ENCODE results near the gene ROBO3.

The ROBO3 gene

DNA sequence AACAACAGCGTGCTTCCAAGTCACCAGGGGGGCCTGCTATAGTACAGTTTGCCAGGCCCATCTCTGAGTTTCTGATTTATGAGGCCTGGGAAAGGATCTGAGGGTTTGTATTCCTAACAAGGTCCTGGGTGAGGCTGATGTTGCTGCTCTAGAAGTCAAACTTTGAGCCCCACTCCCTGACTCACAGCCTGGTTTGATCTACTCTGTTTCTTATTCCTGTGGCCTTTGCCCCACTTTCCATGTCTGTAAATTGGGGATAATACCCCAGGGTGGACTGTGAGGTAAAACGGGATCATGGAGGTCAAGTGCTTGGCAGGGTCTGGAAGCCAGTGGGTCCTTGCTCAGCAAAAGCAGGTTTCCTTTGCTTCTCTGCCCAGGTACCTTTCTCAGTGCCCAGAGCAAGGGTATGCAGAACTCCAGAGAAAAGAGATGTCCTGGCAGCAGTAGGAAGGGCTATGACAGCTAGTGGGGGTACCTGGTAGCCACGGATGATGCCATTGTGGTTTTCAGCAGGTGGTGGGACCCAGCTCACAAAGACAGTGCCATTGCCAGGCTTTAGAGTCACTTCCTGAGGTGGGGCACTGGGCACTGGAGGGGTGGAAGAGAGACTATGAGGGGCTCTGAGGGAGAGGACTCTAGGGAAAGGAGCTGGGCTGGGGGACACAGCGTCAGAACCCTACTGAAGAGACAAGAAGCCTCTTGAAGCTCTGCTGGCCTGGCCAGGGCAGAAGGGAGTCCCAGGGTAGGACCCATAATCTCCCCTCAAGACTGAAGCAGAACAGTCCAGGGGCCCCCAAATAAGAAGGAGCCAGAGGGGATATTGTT, 29.6 kb downstream of the ROBO3 start:
- Histone ChIP-seq H3K4me3 (ENCODE audit: low read depth in 1 of 2, low read length in 2 of 2) (no peak overlapping the region), H3K27me3 (ENCODE audit: insufficient read depth, low read length, poor library complexity) (peaks cover 16% of the 10 kb centered on the region), H3K9me3 (ENCODE audit: insufficient read depth, low read length, severe bottlenecking) (no peaks in the 10 kb centered on the region), H4K20me1 (ENCODE audit: insufficient read depth, low read length) (no peaks in the 10 kb centered on the region), H3K27ac (ENCODE audit: low read length) (no peak overlapping the region), H3K4me1 (ENCODE audit: insufficient read depth, low read length) (no peaks in the 10 kb centered on the region), H3K4me2 (ENCODE audit: insufficient read depth, low read length) (no peak overlapping the region), H3K9ac (ENCODE audit: low read depth, low read length) (no peak overlapping the region), H2AFZ (ENCODE audit: low read depth, low read length) (no peak overlapping the region), H3K79me2 (ENCODE audit: insufficient read depth, low read length) (no peaks in the 10 kb centered on the region), H3K36me3 (ENCODE audit: insufficient read depth, low read length) (no peaks in the 10 kb centered on the region)
- no peak for ATAC-seq (ENCODE audit: insufficient read depth, low read depth)
- DNase-seq = no peak
- TF ChIP-seq CTCF (IDR thresholded peaks at IDR 0.05; ENCODE audit: borderline replicate concordance, extremely low read depth, low read length, poor library complexity, severe bottlenecking) (no peak), EZH2 (IDR thresholded peaks at IDR 0.05; ENCODE audit: borderline replicate concordance, low read depth, low read length, severe bottlenecking) (no peak)

- Histone ChIP-seq H3K4me2 (ENCODE audit: insufficient read depth, low read length) (no peak overlapping the region), H3K27me3 (ENCODE audit: insufficient read depth, low read length, poor library complexity) (peaks cover 21% of the 10 kb centered on the region), H3K4me3 (ENCODE audit: low read depth in 1 of 2, low read length in 2 of 2) (no peak overlapping the region), H3K9ac (ENCODE audit: low read depth, low read length) (no peak overlapping the region), H3K27ac (ENCODE audit: low read length) (no peak overlapping the region), H4K20me1 (ENCODE audit: insufficient read depth, low read length) (no peaks in the 10 kb centered on the region), H3K36me3 (ENCODE audit: insufficient read depth, low read length) (no peaks in the 10 kb centered on the region), H3K4me1 (ENCODE audit: insufficient read depth, low read length) (no peaks in the 10 kb centered on the region), H3K9me3 (ENCODE audit: insufficient read depth, low read length, severe bottlenecking) (no peaks in the 10 kb centered on the region), H3K79me2 (ENCODE audit: insufficient read depth, low read length) (no peaks in the 10 kb centered on the region), H2AFZ (ENCODE audit: low read depth, low read length) (no peak overlapping the region)
- ATAC-seq (ENCODE audit: insufficient read depth, low read depth) (no peak), DNase-seq (no peak)
- TF ChIP-seq EZH2 (IDR thresholded peaks at IDR 0.05; ENCODE audit: borderline replicate concordance, low read depth, low read length, severe bottlenecking) = no peak
- no peak for TF ChIP-seq CTCF (IDR thresholded peaks at IDR 0.05; ENCODE audit: borderline replicate concordance, extremely low read depth, low read length, poor library complexity, severe bottlenecking)
Measured at GRCh38 chr11:124895471-124895971, 30.3 kb downstream of the ROBO3 start.

DNA sequence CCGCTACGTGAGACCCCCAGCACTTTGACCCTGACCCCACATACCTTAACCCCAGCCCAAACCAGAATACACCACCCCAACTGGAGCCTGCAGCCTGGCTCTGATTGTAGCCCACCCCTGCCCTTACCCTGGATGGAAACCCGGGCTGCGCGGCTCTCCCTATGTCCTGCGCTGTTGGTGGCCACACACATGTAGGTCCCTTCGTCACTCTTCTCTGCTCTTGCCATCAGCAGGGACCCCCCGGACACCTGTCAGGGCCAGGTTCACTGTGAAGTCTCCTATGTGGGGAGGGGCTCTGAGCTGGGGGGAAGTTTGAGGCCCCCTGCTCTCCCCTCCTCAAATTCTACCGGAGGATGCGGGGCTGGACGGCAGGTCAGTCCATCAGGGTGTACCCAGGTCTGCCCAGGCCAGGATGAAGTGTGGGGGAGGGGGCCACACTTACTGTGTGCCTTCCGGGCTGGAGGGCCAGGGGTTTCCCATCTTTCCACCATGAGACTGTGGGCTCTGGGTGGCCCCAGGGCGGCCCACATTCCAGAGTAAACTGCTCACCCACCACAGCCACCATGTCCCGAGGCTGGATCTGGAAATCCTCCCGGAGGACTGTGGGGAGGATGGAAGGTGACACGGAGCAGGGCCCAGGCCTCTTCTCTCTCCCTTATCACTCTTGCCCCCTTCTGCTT, 31.0 kb downstream of the ROBO3 start:
- peaks cover 23% of the 10 kb centered on the region for H3K27me3 ChIP-seq (ENCODE audit: insufficient read depth, low read length, poor library complexity)
- no peak for ATAC-seq (ENCODE audit: insufficient read depth, low read depth)
- no peak overlapping the region for H2AFZ ChIP-seq (ENCODE audit: low read depth, low read length)
- H3K79me2 ChIP-seq (ENCODE audit: insufficient read depth, low read length) = no peaks in the 10 kb centered on the region
- H3K4me1 ChIP-seq (ENCODE audit: insufficient read depth, low read length) = no peaks in the 10 kb centered on the region
- DNase-seq = no peak
- H3K27ac ChIP-seq (ENCODE audit: low read length) = no peak overlapping the region
- H4K20me1 ChIP-seq (ENCODE audit: insufficient read depth, low read length) = no peaks in the 10 kb centered on the region
- no peak overlapping the region for H3K4me3 ChIP-seq (ENCODE audit: low read depth in 1 of 2, low read length in 2 of 2)
- H3K9ac ChIP-seq (ENCODE audit: low read depth, low read length) = no peak overlapping the region
- H3K36me3 ChIP-seq (ENCODE audit: insufficient read depth, low read length) = no peaks in the 10 kb centered on the region
- no peak overlapping the region for H3K4me2 ChIP-seq (ENCODE audit: insufficient read depth, low read length)
- no peaks in the 10 kb centered on the region for H3K9me3 ChIP-seq (ENCODE audit: insufficient read depth, low read length, severe bottlenecking)
- TF ChIP-seq CTCF (IDR thresholded peaks at IDR 0.05; ENCODE audit: borderline replicate concordance, extremely low read depth, low read length, poor library complexity, severe bottlenecking) = no peak

Measured in DND-41 (cell line).